HepG2 (cell line): Measurements from ENCODE around the gene STAMBPL1. TPM values are rescaled to one million over a fixed set of nuclear protein-coding genes. Genes with fewer than 3 reads are reported as not detected.

Experiments used
- ATAC-seq: fragments of 200-7000 bp; cut with Tn5 transposase; 3 replicates; pipeline ENCODE4 v1.9.1; 2020; ENCODE audit warnings: mild to moderate bottlenecking, moderate library complexity
- BruUV-seq: library from RNA; stranded (reverse); fragments of 400-500 nt; replicated peaks from 2 replicates; lab custom pipeline; 2021; lab: Mats Ljungman, UMichigan
- CTCF ChIA-PET: fragments of 300-600 bp; formaldehyde crosslinking; extraction: SDS; loops from one replicate; lab custom pipeline; 2021; ENCODE audit warnings: low total read pairs, inconsistent platforms, low intra/inter-chr PET ratio; lab: Yijun Ruan, JAX
- POLR2A ChIA-PET: fragments of 350-600 bp; sonication (Branson Sonifier 250); formaldehyde crosslinking; loops from one replicate; lab custom pipeline; 2020; ENCODE audit warnings: antibody characterized with exemption, inconsistent platforms; lab: Yijun Ruan, JAX
- DNase-seq: peaks from one replicate; pipeline ENCODE4 v3.0.0-alpha.2; 2015; ENCODE audit warnings: low spot score
- FAIRE-seq: peaks from 3 replicates; lab custom pipeline; 2011; peaks lifted over from hg19 to GRCh38; lab: Jason Lieb, UNC
- H2AFZ ChIP-seq: one replicate; pipeline ENCODE4 v1.6.1; 2011; ENCODE audit warnings: low read length, inconsistent platforms
- H3K27ac ChIP-seq: fragments of 300-600 bp; 3 replicates; pipeline ENCODE4 v1.8.0; 2011; ENCODE audit warnings: mixed run types, mild to moderate bottlenecking, mixed read lengths, low read length, inconsistent platforms; ENCODE audit not compliant: insufficient read depth; ENCODE audit errors: extremely low read length
- H3K27me3 ChIP-seq, 2 experiments: fragments of 200-600 bp in 1 of 2; 2 replicates in 1 of 2; 3 replicates in 1 of 2; pipeline versions ENCODE4 v1.6.0 to v1.8.0; 2011; ENCODE audit warnings: low read length in 2 of 2, mild to moderate bottlenecking in 2 of 2, moderate library complexity in 2 of 2, inconsistent platforms in 1 of 2; ENCODE audit not compliant: insufficient read depth in 2 of 2, control insufficient read depth in 1 of 2
- H3K36me3 ChIP-seq, 2 experiments: fragments of 200-600 bp in 1 of 2; replicated peaks in 1 of 2; 2 replicates in 1 of 2; 3 replicates in 1 of 2; pipeline versions ENCODE4 v1.5.1 to v1.8.0; 2011; ENCODE audit warnings: low read length in 2 of 2, inconsistent platforms in 1 of 2; ENCODE audit not compliant: insufficient read depth in 2 of 2, control insufficient read depth in 1 of 2
- H3K4me1 ChIP-seq: 2 replicates; pipeline ENCODE4 v1.5.1; 2012; ENCODE audit warnings: low read length, inconsistent platforms; ENCODE audit not compliant: insufficient read depth
- H3K4me2 ChIP-seq: 2 replicates; pipeline ENCODE4 v1.6.0; 2011; ENCODE audit warnings: low read depth, low read length, inconsistent platforms
- H3K4me3 ChIP-seq, 3 experiments: fragments of 200-600 bp in 1 of 3; sonication (generic), shearing (Covaris generic) in 1 of 3; replicated peaks in 1 of 3; 2 replicates each; pipeline ENCODE4 v1.5.1; 2011 to 2016; ENCODE audit warnings: low read length in 3 of 3, inconsistent platforms in 2 of 3, low read depth in 2 of 3, mild to moderate bottlenecking in 2 of 3, control low read depth in 1 of 3, mixed read lengths in 1 of 3; ENCODE audit not compliant: insufficient read depth in 1 of 3
- H3K79me2 ChIP-seq: one replicate; pipeline ENCODE4 v1.6.1; 2011; ENCODE audit warnings: low read length, inconsistent platforms; ENCODE audit not compliant: insufficient read depth
- H3K9ac ChIP-seq: 2 replicates; pipeline ENCODE4 v1.6.0; 2011; ENCODE audit warnings: mild to moderate bottlenecking, low read depth, low read length, inconsistent platforms; ENCODE audit not compliant: insufficient read depth
- H3K9me3 ChIP-seq: 2 replicates; pipeline ENCODE4 v1.5.1; 2012; ENCODE audit warnings: mild to moderate bottlenecking, low read length
- H4K20me1 ChIP-seq: 2 replicates; pipeline ENCODE4 v1.6.0; 2011; ENCODE audit warnings: inconsistent platforms, mild to moderate bottlenecking, low read length, moderate library complexity; ENCODE audit not compliant: insufficient read depth
- CENPT ChIP-seq: sonication (generic); formaldehyde crosslinking; IDR thresholded peaks from 2 replicates; pipeline ENCODE4 v1.8.0; 2022; ENCODE audit warnings: low read depth, mild to moderate bottlenecking, moderate library complexity, missing genetic modification reagents
- CHD4 ChIP-seq: fragments of 200-600 bp; sonication (generic); IDR thresholded peaks from 2 replicates; pipeline ENCODE4 v1.7.0; 2017; ENCODE audit warnings: mild to moderate bottlenecking, low read length, borderline replicate concordance
- GFI1 ChIP-seq: sonication (generic); formaldehyde crosslinking; IDR thresholded peaks from 2 replicates; pipeline ENCODE4 v1.5.0; 2020; ENCODE audit warnings: missing genetic modification reagents, mild to moderate bottlenecking, borderline replicate concordance
- MIXL1 ChIP-seq: IDR thresholded peaks from 2 replicates; pipeline ENCODE4 v1.6.1; 2016
- NFE2L2 ChIP-seq: fragments of 150-350 bp; IDR thresholded peaks from 2 replicates; pipeline ENCODE4 v1.6.1; 2014; ENCODE audit warnings: low read length
- ZNF292 ChIP-seq: sonication (generic); formaldehyde crosslinking; IDR thresholded peaks from 2 replicates; pipeline ENCODE4 v1.8.1; 2022; ENCODE audit warnings: mild to moderate bottlenecking, low read depth, missing genetic modification reagents, borderline replicate concordance
- ZNF446 ChIP-seq: sonication (generic); formaldehyde crosslinking; IDR thresholded peaks from 2 replicates; pipeline ENCODE4 v1.5.0; 2020; ENCODE audit warnings: mild to moderate bottlenecking, missing genetic modification reagents
- ZNF564 ChIP-seq: sonication (generic); formaldehyde crosslinking; IDR thresholded peaks from 2 replicates; pipeline ENCODE4 v1.8.1; 2023; ENCODE audit warnings: mild to moderate bottlenecking, missing genetic modification reagents
- ZNF737 ChIP-seq: sonication (generic); formaldehyde crosslinking; IDR thresholded peaks from 2 replicates; pipeline ENCODE4 v1.5.0; 2020; ENCODE audit warnings: missing genetic modification reagents, mild to moderate bottlenecking, borderline replicate concordance
- WGBS: methylation state at CpG from one replicate; pipeline ENCODE4 v1.1.6; 2017; ENCODE audit warnings: low lambda C conversion rate; 5-methylcytosine and 5-hydroxymethylcytosine counted together
- in situ Hi-C: cut with HindIII; loops from 2 replicates; pipeline ENCODE4 v1.10.0; 2017; ENCODE audit warnings: low pct_unique_long_range_greater_than_20kb; ENCODE audit not compliant: extremely low pct_ligation_motif_present
- intact Hi-C: fragments of 100-400 bp; cut with micrococcal nuclease; formaldehyde crosslinking; loops from one replicate; pipeline ENCODE4 v1.10.0; 2022; ENCODE audit not compliant: unreplicated experiment
- polyA plus RNA-seq, 8 experiments: library from polyadenylated mRNA; depleted of rRNA in 3 of 8; stranded (reverse) in 7 of 8; unstranded in 1 of 8; fragments of >200 nt; fragmentation: Illumina TruSeq in 4 of 8; extraction: Trizol in 4 of 8; gene quantifications; 2 replicates each; pipeline versions ENCODE4 v1.2.1 to v1.2.3, GENCODE V29; 2011 to 2016; ENCODE audit warnings: low read depth in 4 of 8, missing spikeins in 1 of 8, mixed read lengths in 1 of 8; ENCODE audit not compliant: insufficient read depth in 1 of 8
- total RNA-seq, 5 experiments: library from RNA; depleted of rRNA; stranded (reverse); fragments of >200 nt; fragmentation: Illumina TruSeq; extraction: Trizol; gene quantifications; 2 replicates each; pipeline ENCODE4 v1.2.3, GENCODE V29; 2016; ENCODE audit warnings: low read depth in 1 of 5
- TF ChIP-seq, protein P1 (sequence below): sonication (generic); formaldehyde crosslinking; IDR thresholded peaks from 2 replicates; pipeline ENCODE4 v1.4.0; 2020; ENCODE audit warnings: low read depth, mild to moderate bottlenecking, missing genetic modification reagents
- TF ChIP-seq, protein P2 (sequence below): sonication (generic); formaldehyde crosslinking; IDR thresholded peaks from 2 replicates; pipeline ENCODE4 v1.4.0; 2020; ENCODE audit warnings: missing genetic modification reagents, mild to moderate bottlenecking, borderline replicate concordance
- TF ChIP-seq, protein P3 (sequence below): sonication (generic); formaldehyde crosslinking; IDR thresholded peaks from 2 replicates; pipeline ENCODE4 v1.4.0; 2020; ENCODE audit warnings: missing genetic modification reagents
- TF ChIP-seq, protein P4 (sequence below): IDR thresholded peaks from 2 replicates; pipeline ENCODE4 v1.6.1; 2016

Gene STAMBPL1
- total and polyA plus RNA-seq, 2 of the 13 experiments (the other 11 are each of a cell fraction or from before 2014, with no cell fraction given): 1.4 to 1.5 TPM

DNA sequence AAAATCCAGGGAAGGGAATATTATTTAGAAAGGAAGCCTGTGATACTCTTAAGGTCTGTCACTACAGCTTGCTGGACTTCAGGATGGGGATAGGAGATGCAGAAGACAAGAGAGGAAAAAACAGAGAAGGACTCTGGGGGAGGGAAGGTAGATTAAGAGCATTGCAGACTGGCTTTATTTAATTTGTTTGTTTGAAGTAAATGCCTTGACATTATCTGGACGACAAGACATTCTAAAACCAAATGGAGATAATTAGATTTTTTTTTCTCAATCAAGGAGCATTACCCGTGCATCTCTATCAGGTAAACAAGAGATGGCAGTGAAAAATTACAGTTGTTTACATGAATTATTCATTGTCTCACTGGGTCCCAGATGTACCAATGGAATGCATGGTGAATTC lies 48.2 kb downstream of the STAMBPL1 start:
- Histone ChIP-seq H3K4me3 (no peak overlapping the region), H3K79me2 (no peaks in the 10 kb centered on the region), H3K36me3 (no peaks in the 10 kb centered on the region), H3K27ac (no peak overlapping the region), H3K4me2 (no peak overlapping the region), H3K27me3 (no peaks in the 10 kb centered on the region), H3K9me3 (no peaks in the 10 kb centered on the region), H3K4me1 (no peaks in the 10 kb centered on the region), H4K20me1 (no peaks in the 10 kb centered on the region), H2AFZ (no peak overlapping the region), H3K9ac (no peak overlapping the region)
- 57% methylated on average over 2 of the region's 2 CpGs for WGBS
- intact Hi-C loops: no loop called here
- BruUV-seq: no TSS peak
- no peak for DNase-seq
- no peak for ATAC-seq
- no peak for FAIRE-seq
- POLR2A ChIA-PET: no interaction called here
- in situ Hi-C loops: no loop called here
- CTCF ChIA-PET: no interaction called here
- TF ChIP-seq ZNF446 (CRISPR knock-in tag) (no peak), MIXL1 (CRISPR knock-in tag) (no peak), ZNF292 (CRISPR knock-in tag) (no peak), ZNF564 (CRISPR knock-in tag) (no peak), CENPT (CRISPR knock-in tag) (no peak), GFI1 (CRISPR knock-in tag) (no peak), ZNF737 (no peak), NFE2L2 (no peak), CHD4 (no peak)
- TF ChIP-seq, protein P1, sequence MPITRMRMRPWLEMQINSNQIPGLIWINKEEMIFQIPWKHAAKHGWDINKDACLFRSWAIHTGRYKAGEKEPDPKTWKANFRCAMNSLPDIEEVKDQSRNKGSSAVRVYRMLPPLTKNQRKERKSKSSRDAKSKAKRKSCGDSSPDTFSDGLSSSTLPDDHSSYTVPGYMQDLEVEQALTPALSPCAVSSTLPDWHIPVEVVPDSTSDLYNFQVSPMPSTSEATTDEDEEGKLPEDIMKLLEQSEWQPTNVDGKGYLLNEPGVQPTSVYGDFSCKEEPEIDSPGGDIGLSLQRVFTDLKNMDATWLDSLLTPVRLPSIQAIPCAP: no peak
- TF ChIP-seq, protein P2, sequence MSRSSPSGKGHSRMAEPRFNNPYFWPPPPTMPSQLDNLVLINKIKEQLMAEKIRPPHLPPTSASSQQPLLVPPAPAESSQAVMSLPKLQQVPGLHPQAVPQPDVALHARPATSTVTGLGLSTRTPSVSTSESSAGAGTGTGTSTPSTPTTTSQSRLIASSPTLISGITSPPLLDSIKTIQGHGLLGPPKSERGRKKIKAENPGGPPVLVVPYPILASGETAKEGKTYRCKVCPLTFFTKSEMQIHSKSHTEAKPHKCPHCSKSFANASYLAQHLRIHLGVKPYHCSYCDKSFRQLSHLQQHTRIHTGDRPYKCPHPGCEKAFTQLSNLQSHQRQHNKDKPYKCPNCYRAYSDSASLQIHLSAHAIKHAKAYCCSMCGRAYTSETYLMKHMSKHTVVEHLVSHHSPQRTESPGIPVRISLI: no peak
- TF ChIP-seq, protein P3, sequence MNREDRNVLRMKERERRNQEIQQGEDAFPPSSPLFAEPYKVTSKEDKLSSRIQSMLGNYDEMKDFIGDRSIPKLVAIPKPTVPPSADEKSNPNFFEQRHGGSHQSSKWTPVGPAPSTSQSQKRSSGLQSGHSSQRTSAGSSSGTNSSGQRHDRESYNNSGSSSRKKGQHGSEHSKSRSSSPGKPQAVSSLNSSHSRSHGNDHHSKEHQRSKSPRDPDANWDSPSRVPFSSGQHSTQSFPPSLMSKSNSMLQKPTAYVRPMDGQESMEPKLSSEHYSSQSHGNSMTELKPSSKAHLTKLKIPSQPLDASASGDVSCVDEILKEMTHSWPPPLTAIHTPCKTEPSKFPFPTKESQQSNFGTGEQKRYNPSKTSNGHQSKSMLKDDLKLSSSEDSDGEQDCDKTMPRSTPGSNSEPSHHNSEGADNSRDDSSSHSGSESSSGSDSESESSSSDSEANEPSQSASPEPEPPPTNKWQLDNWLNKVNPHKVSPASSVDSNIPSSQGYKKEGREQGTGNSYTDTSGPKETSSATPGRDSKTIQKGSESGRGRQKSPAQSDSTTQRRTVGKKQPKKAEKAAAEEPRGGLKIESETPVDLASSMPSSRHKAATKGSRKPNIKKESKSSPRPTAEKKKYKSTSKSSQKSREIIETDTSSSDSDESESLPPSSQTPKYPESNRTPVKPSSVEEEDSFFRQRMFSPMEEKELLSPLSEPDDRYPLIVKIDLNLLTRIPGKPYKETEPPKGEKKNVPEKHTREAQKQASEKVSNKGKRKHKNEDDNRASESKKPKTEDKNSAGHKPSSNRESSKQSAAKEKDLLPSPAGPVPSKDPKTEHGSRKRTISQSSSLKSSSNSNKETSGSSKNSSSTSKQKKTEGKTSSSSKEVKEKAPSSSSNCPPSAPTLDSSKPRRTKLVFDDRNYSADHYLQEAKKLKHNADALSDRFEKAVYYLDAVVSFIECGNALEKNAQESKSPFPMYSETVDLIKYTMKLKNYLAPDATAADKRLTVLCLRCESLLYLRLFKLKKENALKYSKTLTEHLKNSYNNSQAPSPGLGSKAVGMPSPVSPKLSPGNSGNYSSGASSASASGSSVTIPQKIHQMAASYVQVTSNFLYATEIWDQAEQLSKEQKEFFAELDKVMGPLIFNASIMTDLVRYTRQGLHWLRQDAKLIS: no peak
- TF ChIP-seq, protein P4, sequence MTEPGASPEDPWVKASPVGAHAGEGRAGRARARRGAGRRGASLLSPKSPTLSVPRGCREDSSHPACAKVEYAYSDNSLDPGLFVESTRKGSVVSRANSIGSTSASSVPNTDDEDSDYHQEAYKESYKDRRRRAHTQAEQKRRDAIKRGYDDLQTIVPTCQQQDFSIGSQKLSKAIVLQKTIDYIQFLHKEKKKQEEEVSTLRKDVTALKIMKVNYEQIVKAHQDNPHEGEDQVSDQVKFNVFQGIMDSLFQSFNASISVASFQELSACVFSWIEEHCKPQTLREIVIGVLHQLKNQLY (CRISPR knock-in tag): no peak
